GM13977 (cell line): ENCODE data around the gene TFIP11.
"Not testable (repeated sequence)": the region's sequence is repeated elsewhere in the genome, so short reads cannot be mapped to it uniquely, and the experiment has no call there.

Source experiments
- DNase-seq: peaks from one replicate; pipeline ENCODE4 v3.0.0; 2012; ENCODE audit warnings: low spot score
- in situ Hi-C: fragments of 300-500 bp; cut with MboI; formaldehyde crosslinking; loops from one replicate; pipeline ENCODE4 v1.12.0; 2022; ENCODE audit warnings: low sequenced_read_pairs, low pct_unique_long_range_greater_than_20kb, mixed read lengths, inconsistent platforms; ENCODE audit not compliant: unreplicated experiment
- TF ChIP-seq, protein P1 (sequence below): IDR thresholded peaks from 2 replicates; pipeline ENCODE4 v1.5.1; 2012; ENCODE audit warnings: mild to moderate bottlenecking, control low read depth; ENCODE audit not compliant: insufficient read depth; ENCODE audit errors: extremely low read depth, missing control alignments

TFIP11 gene

DNA sequence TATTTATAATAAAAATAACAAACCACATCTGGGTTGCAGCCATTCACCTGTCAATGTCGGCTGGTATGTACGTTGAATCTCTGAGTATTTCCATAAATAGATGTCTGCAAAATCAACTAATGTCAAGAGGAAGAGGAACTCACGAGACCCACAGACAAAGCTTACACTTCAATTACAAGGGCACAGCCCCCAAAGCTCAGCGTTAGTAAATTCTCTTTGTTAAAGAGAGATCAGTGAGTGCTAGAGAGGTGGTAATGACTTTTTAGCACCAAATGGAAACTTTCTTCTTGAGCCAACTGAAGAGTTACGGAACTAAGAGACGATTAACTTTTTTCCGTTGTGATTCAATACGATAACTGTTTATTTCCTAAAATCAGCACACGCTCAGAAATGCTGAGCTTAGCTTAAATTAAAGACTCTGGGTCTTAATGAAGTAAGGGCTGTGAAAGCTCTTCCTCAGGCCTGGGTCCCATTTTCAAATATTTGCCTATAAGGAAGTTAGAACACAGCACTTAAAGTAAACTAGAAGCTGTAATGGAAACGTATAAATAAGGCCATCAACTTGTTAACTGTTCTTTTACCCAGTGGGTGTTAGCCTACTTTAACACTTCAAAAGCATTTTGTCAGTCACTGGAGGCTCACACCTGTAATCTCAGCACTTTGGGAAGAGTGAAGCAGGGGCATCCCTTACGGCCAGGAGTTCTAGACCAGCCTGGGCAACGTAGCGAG lies 22.8 kb upstream of the TFIP11 start:
- in situ Hi-C loops, result no loop called here
- no peak for DNase-seq
- TF ChIP-seq, protein P1, sequence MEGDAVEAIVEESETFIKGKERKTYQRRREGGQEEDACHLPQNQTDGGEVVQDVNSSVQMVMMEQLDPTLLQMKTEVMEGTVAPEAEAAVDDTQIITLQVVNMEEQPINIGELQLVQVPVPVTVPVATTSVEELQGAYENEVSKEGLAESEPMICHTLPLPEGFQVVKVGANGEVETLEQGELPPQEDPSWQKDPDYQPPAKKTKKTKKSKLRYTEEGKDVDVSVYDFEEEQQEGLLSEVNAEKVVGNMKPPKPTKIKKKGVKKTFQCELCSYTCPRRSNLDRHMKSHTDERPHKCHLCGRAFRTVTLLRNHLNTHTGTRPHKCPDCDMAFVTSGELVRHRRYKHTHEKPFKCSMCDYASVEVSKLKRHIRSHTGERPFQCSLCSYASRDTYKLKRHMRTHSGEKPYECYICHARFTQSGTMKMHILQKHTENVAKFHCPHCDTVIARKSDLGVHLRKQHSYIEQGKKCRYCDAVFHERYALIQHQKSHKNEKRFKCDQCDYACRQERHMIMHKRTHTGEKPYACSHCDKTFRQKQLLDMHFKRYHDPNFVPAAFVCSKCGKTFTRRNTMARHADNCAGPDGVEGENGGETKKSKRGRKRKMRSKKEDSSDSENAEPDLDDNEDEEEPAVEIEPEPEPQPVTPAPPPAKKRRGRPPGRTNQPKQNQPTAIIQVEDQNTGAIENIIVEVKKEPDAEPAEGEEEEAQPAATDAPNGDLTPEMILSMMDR, result no peak

GRCh38 chr22:26534171-26534855 lies 22.0 kb upstream of the TFIP11 start:
- TF ChIP-seq, protein P1, result no peak
- DNase-seq, result no peak
- in situ Hi-C loops, result no loop called here

DNA sequence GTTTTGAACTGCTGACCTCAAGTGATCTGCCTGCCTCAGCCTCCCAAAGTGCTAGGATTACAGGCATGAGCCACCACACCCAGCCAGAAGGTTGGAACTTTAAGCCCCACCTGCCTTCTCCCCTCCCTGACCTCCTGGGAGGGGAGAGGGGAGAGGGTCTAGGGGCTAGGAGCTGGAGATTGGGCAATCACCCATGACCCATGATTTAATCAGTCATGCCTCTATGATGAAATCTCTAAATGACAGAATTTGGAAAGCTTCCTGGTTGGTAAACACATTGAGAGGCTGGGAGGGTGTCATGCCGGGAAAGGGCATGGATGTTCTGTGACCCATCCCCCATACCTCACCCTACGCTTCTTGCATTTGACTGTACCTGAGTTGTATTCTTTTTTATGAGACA lies 17.1 kb upstream of the TFIP11 start:
- TF ChIP-seq, protein P1, result no peak
- in situ Hi-C loops, result no loop called here
- no peak for DNase-seq

DNA sequence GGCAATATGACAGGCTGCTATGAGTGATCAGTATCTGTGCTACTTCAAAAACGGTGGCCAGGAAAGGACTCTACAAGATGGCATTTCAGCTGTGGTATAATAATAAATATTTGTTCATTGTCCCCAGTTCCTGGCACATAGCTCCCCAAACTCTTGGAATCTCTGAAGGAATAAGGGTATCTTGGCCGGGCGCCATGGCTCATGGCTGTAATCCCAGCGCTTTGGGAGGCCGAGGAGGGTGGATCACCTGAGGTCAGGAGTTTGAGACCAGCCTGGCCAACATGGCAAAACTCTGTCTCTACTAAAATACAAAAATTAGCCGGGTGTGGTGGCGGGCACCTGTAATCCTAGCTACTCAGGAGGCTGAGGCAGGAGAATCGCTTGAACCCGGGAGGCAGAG lies 16.2 kb upstream of the TFIP11 start:
- in situ Hi-C loops, DNase-seq: not testable (repeated sequence)

DNA sequence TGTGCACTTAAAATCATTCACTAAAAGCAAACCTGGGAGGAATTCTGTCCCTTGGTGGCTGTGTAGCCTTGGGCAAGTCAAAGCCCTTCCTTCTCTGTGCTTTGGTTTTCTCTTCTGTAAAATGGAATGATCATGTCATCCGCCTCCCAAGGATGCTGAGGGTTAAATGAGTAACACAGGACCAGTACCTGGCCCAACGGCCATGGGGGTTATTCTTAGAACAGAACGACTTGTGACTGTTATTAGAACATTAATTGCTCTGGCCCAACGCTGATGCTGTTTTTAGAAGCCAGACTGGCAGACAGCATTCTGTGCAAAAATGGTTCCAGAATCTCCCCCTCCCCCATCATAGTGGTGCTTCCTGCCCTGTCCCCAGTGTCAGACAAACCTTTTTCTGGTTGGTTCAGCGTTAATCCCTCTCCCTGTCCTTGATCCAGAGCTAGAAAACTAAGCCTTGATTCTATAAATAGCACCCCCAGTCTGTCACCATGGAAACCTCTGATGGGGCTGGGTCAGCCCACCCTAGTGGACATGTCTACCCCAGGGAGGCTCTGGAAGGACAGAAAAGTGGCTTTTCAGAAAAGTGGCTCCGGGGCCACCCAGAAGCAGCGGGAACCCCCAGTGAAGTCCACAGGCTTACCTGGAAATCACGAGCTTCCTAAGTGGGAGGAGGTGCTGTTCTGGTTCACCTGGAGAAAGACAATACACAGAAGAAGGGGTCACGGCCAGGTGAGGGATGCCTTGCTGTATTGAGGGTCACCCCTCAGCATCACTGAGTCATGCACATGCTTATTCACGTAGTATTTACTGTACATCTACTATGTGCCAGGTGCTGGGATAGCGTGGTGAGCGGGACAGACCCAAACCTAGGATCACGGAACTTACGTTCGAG lies 15.5 kb upstream of the TFIP11 start:
- TF ChIP-seq, protein P1, result no peak
- in situ Hi-C loops, result no loop called here
- no peak for DNase-seq

- TF ChIP-seq, protein P1, result no peak
- no peak for DNase-seq
- in situ Hi-C loops, result no loop called here
Measured at GRCh38 chr22:26527167-26527566, 14.9 kb upstream of the TFIP11 start.
